B cell (primary cell): ENCODE results near the gene MYADML2.

Source experiments
- CTCF ChIP-seq: fragments of 200-600 bp; IDR thresholded peaks from one replicate; pipeline ENCODE4 v1.8.0; 2022; ENCODE audit warnings: antibody characterized with exemption, mild to moderate bottlenecking
- EZH2 ChIP-seq: IDR thresholded peaks from 2 replicates; pipeline ENCODE4 v1.6.1; 2012; ENCODE audit warnings: borderline replicate concordance, low read depth, mild to moderate bottlenecking, moderate library complexity, low read length; ENCODE audit not compliant: insufficient read depth, poor library complexity, severe bottlenecking

- TF ChIP-seq CTCF (no peak), EZH2 (no peak)
Measured at GRCh38 chr17:81898885-81899284, 48.1 kb downstream of the MYADML2 start.
